IMR-90 (cell line): ENCODE data around the gene RGS7BP. TPM values are rescaled to one million over a fixed set of nuclear protein-coding genes. Genes with fewer than 3 reads are reported as not detected.

ENCODE experiments used
- ATAC-seq: fragments of 200-7000 bp; cut with Tn5 transposase; 2 replicates; pipeline ENCODE4 v1.9.1; 2020; ENCODE audit warnings: low read depth, mild to moderate bottlenecking, moderate library complexity
- BruUV-seq: library from RNA; stranded (reverse); fragments of 400-500 nt; replicated peaks from 2 replicates; lab custom pipeline; 2021; lab: Mats Ljungman, UMichigan
- CTCF ChIA-PET: fragments of 300-600 bp; formaldehyde crosslinking; extraction: SDS; loops from one replicate; lab custom pipeline; 2021; ENCODE audit warnings: antibody characterized with exemption; lab: Yijun Ruan, JAX
- POLR2A ChIA-PET: fragments of 300-600 bp; sonication (Branson Sonifier 250); formaldehyde crosslinking; loops from one replicate; lab custom pipeline; 2022; ENCODE audit warnings: antibody characterized with exemption; ENCODE audit not compliant: unreplicated experiment; lab: Charles Lee
- DNase-seq: peaks from one replicate; pipeline ENCODE4 v3.0.0; 2013
- H2AFZ ChIP-seq: replicated peaks from 2 replicates; pipeline ENCODE3; 2013; ENCODE audit warnings: low read length, mild to moderate bottlenecking; ENCODE audit not compliant: poor library complexity
- H2AK5ac ChIP-seq: 2 replicates; pipeline ENCODE4 v1.6.1; 2013; ENCODE audit warnings: low read depth, low read length, inconsistent platforms
- H2AK9ac ChIP-seq: replicated peaks from 2 replicates; pipeline ENCODE3; 2013; ENCODE audit warnings: mild to moderate bottlenecking, low read depth, low read length, moderate library complexity; ENCODE audit not compliant: poor library complexity
- H2BK120ac ChIP-seq: 2 replicates; pipeline ENCODE4 v1.6.1; 2013; ENCODE audit warnings: low read depth, low read length, inconsistent platforms
- H2BK15ac ChIP-seq: 3 replicates; pipeline ENCODE4 v1.6.1; 2013; ENCODE audit warnings: low read depth, low read length, inconsistent platforms
- H2BK20ac ChIP-seq: 2 replicates; pipeline ENCODE4 v1.6.1; 2013; ENCODE audit warnings: low read depth, mild to moderate bottlenecking, inconsistent platforms, low read length, moderate library complexity
- H2BK5ac ChIP-seq: 2 replicates; pipeline ENCODE4 v1.6.1; 2013; ENCODE audit warnings: mild to moderate bottlenecking, low read depth, low read length, inconsistent platforms; ENCODE audit not compliant: poor library complexity, severe bottlenecking
- H3K14ac ChIP-seq: replicated peaks from 2 replicates; pipeline ENCODE4 v1.6.1; 2013; ENCODE audit warnings: low read depth, low read length, inconsistent platforms
- H3K18ac ChIP-seq: 2 replicates; pipeline ENCODE4 v1.6.1; 2013; ENCODE audit warnings: low read depth, low read length, control low read depth
- H3K23ac ChIP-seq: 2 replicates; pipeline ENCODE4 v1.6.1; 2013; ENCODE audit warnings: low read depth, low read length, inconsistent platforms
- H3K27ac ChIP-seq: 2 replicates; pipeline ENCODE4 v1.5.1; 2013; ENCODE audit warnings: mild to moderate bottlenecking, control low read depth, low read length; ENCODE audit not compliant: insufficient read depth
- H3K27me3 ChIP-seq: 2 replicates; pipeline ENCODE4 v1.6.1; 2013; ENCODE audit warnings: low read length; ENCODE audit not compliant: control insufficient read depth, insufficient read depth
- H3K36me3 ChIP-seq: 2 replicates; pipeline ENCODE4 v1.6.1; 2013; ENCODE audit warnings: low read length, mixed read lengths; ENCODE audit not compliant: control insufficient read depth, insufficient read depth
- H3K4ac ChIP-seq: 2 replicates; pipeline ENCODE4 v1.6.1; 2013; ENCODE audit warnings: low read depth, low read length, inconsistent platforms
- H3K4me1 ChIP-seq: 2 replicates; pipeline ENCODE4 v1.6.1; 2013; ENCODE audit warnings: low read length, mixed read lengths; ENCODE audit not compliant: control insufficient read depth, insufficient read depth
- H3K4me2 ChIP-seq: 2 replicates; pipeline ENCODE4 v1.6.1; 2013; ENCODE audit warnings: low read depth, mild to moderate bottlenecking, control low read depth, low read length, moderate library complexity
- H3K4me3 ChIP-seq: 2 replicates; pipeline ENCODE4 v1.5.1; 2013; ENCODE audit warnings: low read depth, mild to moderate bottlenecking, control low read depth, low read length, moderate library complexity; ENCODE audit not compliant: insufficient read depth
- H3K56ac ChIP-seq: 2 replicates; pipeline ENCODE4 v1.6.1; 2013; ENCODE audit warnings: low read length, inconsistent platforms; ENCODE audit not compliant: insufficient read depth; ENCODE audit errors: extremely low read depth
- H3K79me1 ChIP-seq, 2 experiments: 2 replicates each; pipeline ENCODE4 v1.6.1; 2013; ENCODE audit warnings: low read length in 2 of 2, inconsistent platforms in 1 of 2, low read depth in 1 of 2
- H3K9ac ChIP-seq: 2 replicates; pipeline ENCODE4 v1.6.1; 2013; ENCODE audit warnings: low read depth, low read length, control low read depth
- H3K9me1 ChIP-seq: 2 replicates; pipeline ENCODE4 v1.6.1; 2013; ENCODE audit warnings: low read length, inconsistent platforms; ENCODE audit not compliant: insufficient read depth
- H3K9me3 ChIP-seq: 2 replicates; pipeline ENCODE4 v1.6.1; 2013; ENCODE audit warnings: low read length; ENCODE audit not compliant: control insufficient read depth, insufficient read depth
- H4K20me1 ChIP-seq: 2 replicates; pipeline ENCODE4 v1.6.1; 2013; ENCODE audit warnings: low read length, inconsistent platforms; ENCODE audit not compliant: insufficient read depth
- H4K5ac ChIP-seq: 2 replicates; pipeline ENCODE4 v1.6.1; 2013; ENCODE audit warnings: mild to moderate bottlenecking, low read depth, low read length, control low read depth
- H4K8ac ChIP-seq, 2 experiments: 2 replicates each; pipeline ENCODE4 v1.6.1; 2013; ENCODE audit warnings: low read depth in 2 of 2, low read length in 2 of 2, control low read depth in 1 of 2, inconsistent platforms in 1 of 2
- H4K91ac ChIP-seq: 2 replicates; pipeline ENCODE4 v1.6.1; 2013; ENCODE audit warnings: low read depth, low read length, inconsistent platforms; ENCODE audit not compliant: insufficient read depth
- CTCF ChIP-seq: conservative IDR thresholded peaks from 2 replicates; pipeline ENCODE4 v1.5.1; 2012; ENCODE audit warnings: mild to moderate bottlenecking, low read depth, low read length, improper control_type of control experiment
- MAFK ChIP-seq: IDR thresholded peaks from 2 replicates; pipeline ENCODE4 v1.6.1; 2012; ENCODE audit warnings: low read depth, low read length, improper control_type of control experiment
- RAD21 ChIP-seq: IDR thresholded peaks from 2 replicates; pipeline ENCODE4 v1.6.1; 2012; ENCODE audit warnings: low read length, improper control_type of control experiment
- SMC3 ChIP-seq: fragments of 150-350 bp; IDR thresholded peaks from 2 replicates; pipeline ENCODE4 v1.6.1; 2016; ENCODE audit warnings: low read depth, mild to moderate bottlenecking, antibody characterized with exemption, low read length, moderate library complexity
- WGBS, 2 experiments: methylation state at CpG; one replicate each; pipeline versions ENCODE4 v1.1.5 to v1.1.7; 2013; ENCODE audit warnings: missing lambda C conversion rate in 2 of 2; ENCODE audit not compliant: insufficient read length in 1 of 2; ENCODE audit errors: extremely low coverage in 2 of 2; 5-methylcytosine and 5-hydroxymethylcytosine counted together
- dilution Hi-C: fragments of 300-500 bp; cut with HindIII; formaldehyde crosslinking; loops from one replicate; pipeline ENCODE4 v1.14.3; 2018; ENCODE audit warnings: low sequenced_read_pairs; ENCODE audit not compliant: unreplicated experiment
- in situ Hi-C: fragments of 300-500 bp; cut with MboI; formaldehyde crosslinking; loops from 3 replicates; pipeline ENCODE4 v1.14.3; 2019; ENCODE audit warnings: low sequenced_read_pairs, inconsistent platforms, mixed read lengths
- intact Hi-C: fragments of 100-400 bp; cut with micrococcal nuclease; formaldehyde crosslinking; loops from 2 replicates; pipeline ENCODE4 v1.10.0; 2022
- polyA plus RNA-seq, 3 experiments: library from polyadenylated mRNA; depleted of rRNA; stranded (reverse); fragments of >200 nt; gene quantifications; 2 replicates each; pipeline ENCODE4 v1.2.3, GENCODE V29; 2012; ENCODE audit warnings: low replicate concordance in 1 of 3
- total RNA-seq: library from RNA; depleted of rRNA; stranded (reverse); fragments of >200 nt; gene quantifications from 2 replicates; pipeline ENCODE4 v1.2.3, GENCODE V29; 2012

Gene RGS7BP
- total and polyA plus RNA-seq, 2 of the 4 experiments (the other 2 are of a cell fraction) = not detected

- POLR2A ChIA-PET = no interaction called here
- intact Hi-C loops = loop anchor here (1.0 to 10.0 kb wide), 5 partner anchors 132 to 930 kb away; partner anchors contain the start of genes CENPK, CWC27, PPWD1 and SREK1IP1
- Histone ChIP-seq H3K9me1 (no peaks in the 10 kb centered on the region), H2BK20ac (no peak overlapping the region), H3K9me3 (no peaks in the 10 kb centered on the region), H4K5ac (no peak overlapping the region), H3K36me3 (no peaks in the 10 kb centered on the region), H4K91ac (no peak overlapping the region), H3K27ac (no peak overlapping the region), H3K4me2 (no peak overlapping the region), H2BK5ac (no peak overlapping the region), H3K9ac (no peak overlapping the region), H3K27me3 (peaks cover 14% of the 10 kb centered on the region), H3K79me1 (no peaks in the 10 kb centered on the region), H2BK120ac (no peak overlapping the region), H3K56ac (no peak overlapping the region), H2BK15ac (no peak overlapping the region), H4K20me1 (no peaks in the 10 kb centered on the region), H2AK5ac (no peak overlapping the region), H4K8ac (no peak overlapping the region), H3K18ac (no peak overlapping the region), H3K4me1 (no peaks in the 10 kb centered on the region; the same call in 1 of the 2 replicates), H2AFZ (no peak overlapping the region), H3K14ac (no peak overlapping the region), H3K4me3 (no peak overlapping the region), H3K4ac (no peak overlapping the region), H2AK9ac (no peak overlapping the region), H3K23ac (no peak overlapping the region)
- no CpG with 5 or more reads among the region's 1 CpG for WGBS, 2 experiments
- BruUV-seq = no TSS peak
- no peak for TF ChIP-seq MAFK
- TF ChIP-seq CTCF = peak; percentile 85
- TF ChIP-seq RAD21 = peak; percentile 84
- peak; percentile 74 for TF ChIP-seq SMC3
- in situ Hi-C loops = loop anchor here (5.0 to 10.0 kb wide), 2 partner anchors 147 to 850 kb away; partner anchors contain the start of gene ADAMTS6
- DNase-seq (peak; percentile 39), ATAC-seq (peak; percentile 80)
- dilution Hi-C loops = no loop called here
- CTCF ChIA-PET = interaction anchor here (0.5 to 1.2 kb wide), 5 partner anchors 12 to 172 kb away, joined by 3 to 4 read pairs (median 4); no protein-coding TSS in a partner anchor
Measured at GRCh38 chr5:64634997-64635686, 129.3 kb downstream of the RGS7BP start.
